Left ventricle myocardium inferior (tissue), 1 donor: ENCODE data around the gene MAP3K13. TPM values are rescaled to one million over a fixed set of nuclear protein-coding genes. Genes with fewer than 3 reads are reported as not detected.
"Not testable (repeated sequence)": the region's sequence is repeated elsewhere in the genome, so short reads cannot be mapped to it uniquely, and the experiment has no call there.

Experiments
- DNase-seq: peaks from one replicate; pipeline ENCODE4 v3.0.0-alpha.2; 2020
- H3K27ac ChIP-seq: fragments of 200-600 bp; replicated peaks from 2 replicates; pipeline ENCODE4 v1.8.0; 2021
- H3K27me3 ChIP-seq: fragments of 200-600 bp; 2 replicates; pipeline ENCODE4 v1.8.0; 2021; ENCODE audit warnings: low read depth
- H3K36me3 ChIP-seq: fragments of 200-600 bp; 2 replicates; pipeline ENCODE4 v1.8.0; 2021
- H3K4me1 ChIP-seq: fragments of 200-600 bp; 2 replicates; pipeline ENCODE4 v1.8.0; 2021
- H3K4me3 ChIP-seq: fragments of 200-600 bp; 2 replicates; pipeline ENCODE4 v1.8.0; 2021; ENCODE audit warnings: mild to moderate bottlenecking, moderate library complexity
- H3K9me3 ChIP-seq: fragments of 200-600 bp; replicated peaks from 2 replicates; pipeline ENCODE4 v1.8.0; 2021
- CTCF ChIP-seq: fragments of 200-600 bp; IDR thresholded peaks from 2 replicates; pipeline ENCODE4 v1.8.0; 2021; ENCODE audit warnings: antibody characterized with exemption, mild to moderate bottlenecking, borderline replicate concordance
- intact Hi-C: fragments of 100-400 bp; cut with micrococcal nuclease; formaldehyde crosslinking; loops from one replicate; pipeline ENCODE4 v1.11.0; 2022
- total RNA-seq: library from RNA; stranded (reverse); fragmentation: NEBNext Ultra II Directional; extraction: Animal tissue kit (Norgen Biotek cat#: 25700); gene quantifications from one replicate; pipeline ENCODE4 v1.2.1, GENCODE V29; 2021
- donor health status: DM: no; HTN: yes; CAD: no; lungs with severe emphysema.

Gene MAP3K13
- total RNA-seq, 1 donor from 2014 or later: 8.4 TPM

- no peak for TF ChIP-seq CTCF
- Histone ChIP-seq H3K4me3 (no peak overlapping the region), H3K27me3 (no peaks in the 10 kb centered on the region), H3K27ac (no peak overlapping the region), H3K9me3 (no peaks in the 10 kb centered on the region), H3K36me3 (no peaks in the 10 kb centered on the region), H3K4me1 (peaks cover 18% of the 10 kb centered on the region)
- intact Hi-C loops: no loop called here
- no peak for DNase-seq
Measured at GRCh38 chr3:185406121-185406620, 43.2 kb downstream of the MAP3K13 start.

GRCh38 chr3:185409957-185410356 is 47.0 kb downstream of the MAP3K13 start:
- Histone ChIP-seq H3K4me1 (peaks cover 7% of the 10 kb centered on the region), H3K27ac (no peak overlapping the region), H3K36me3 (no peaks in the 10 kb centered on the region), H3K4me3 (no peak overlapping the region), H3K9me3 (no peaks in the 10 kb centered on the region), H3K27me3 (no peaks in the 10 kb centered on the region)
- TF ChIP-seq CTCF: no peak
- DNase-seq: no peak
- intact Hi-C loops: no loop called here

- H3K27ac ChIP-seq: no peak overlapping the region
- no peaks in the 10 kb centered on the region for H3K9me3 ChIP-seq
- H3K4me1 ChIP-seq: peaks cover 4% of the 10 kb centered on the region
- intact Hi-C loops: no loop called here
- no peak overlapping the region for H3K4me3 ChIP-seq
- no peaks in the 10 kb centered on the region for H3K27me3 ChIP-seq
- no peak for TF ChIP-seq CTCF
- no peak for DNase-seq
- H3K36me3 ChIP-seq: no peaks in the 10 kb centered on the region
Measured at GRCh38 chr3:185411133-185411532, 48.2 kb downstream of the MAP3K13 start.

GRCh38 chr3:185416513-185416912 is 53.6 kb downstream of the MAP3K13 start:
- no peaks in the 10 kb centered on the region for H3K27me3 ChIP-seq
- TF ChIP-seq CTCF: no peak
- no peak overlapping the region for H3K4me3 ChIP-seq
- H3K27ac ChIP-seq: no peak overlapping the region
- no peaks in the 10 kb centered on the region for H3K9me3 ChIP-seq
- DNase-seq: no peak
- intact Hi-C loops: no loop called here
- H3K4me1 ChIP-seq: peaks cover 6% of the 10 kb centered on the region
- H3K36me3 ChIP-seq: no peaks in the 10 kb centered on the region

- intact Hi-C loops, H3K9me3 ChIP-seq, H3K4me3 ChIP-seq, H3K27ac ChIP-seq, H3K27me3 ChIP-seq, DNase-seq, H3K36me3 ChIP-seq: not testable (repeated sequence)
- peaks cover 13% of the 10 kb centered on the region for H3K4me1 ChIP-seq
Measured at GRCh38 chr3:185418561-185418977, 55.6 kb downstream of the MAP3K13 start.

- H3K4me3 ChIP-seq: no peak overlapping the region
- H3K36me3 ChIP-seq: no peaks in the 10 kb centered on the region
- intact Hi-C loops: no loop called here
- DNase-seq: no peak
- H3K27ac ChIP-seq: no peak overlapping the region
- no peak for TF ChIP-seq CTCF
- no peaks in the 10 kb centered on the region for H3K27me3 ChIP-seq
- H3K9me3 ChIP-seq: no peaks in the 10 kb centered on the region
- peaks cover 13% of the 10 kb centered on the region for H3K4me1 ChIP-seq
Measured at GRCh38 chr3:185420762-185421161, 57.8 kb downstream of the MAP3K13 start.
